IPS DF 4.7 (cell line): ENCODE results near the gene TOMM20.

Experiments
- DNase-seq: peaks from one replicate; pipeline ENCODE4 v3.0.0-alpha.2; 2013; ENCODE audit warnings: low spot score; ENCODE audit errors: extremely low read depth

Gene TOMM20

DNA sequence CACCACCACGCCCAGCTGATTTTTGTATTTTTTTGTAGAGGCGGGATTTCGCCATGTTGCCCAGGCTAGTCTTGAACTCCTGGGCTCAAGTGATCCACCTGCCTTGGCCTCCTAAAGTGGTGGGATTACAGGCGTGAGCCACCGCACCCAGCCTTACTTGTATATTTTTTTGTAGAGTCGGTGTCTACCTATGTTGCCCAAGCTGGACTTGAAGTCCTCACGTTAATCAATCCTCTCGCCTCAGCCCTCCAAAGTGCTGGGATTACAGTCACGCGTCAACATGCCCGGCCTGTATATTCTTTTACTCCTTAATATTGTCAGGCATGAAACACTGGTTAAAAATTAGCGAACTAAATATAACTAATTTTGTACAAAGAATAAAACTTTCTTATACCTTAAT lies 5.5 kb upstream of the TOMM20 start:
- no peak for DNase-seq

GRCh38 chr1:235133086-235133485 lies 4.4 kb upstream of the TOMM20 start:
- no peak for DNase-seq

- DNase-seq = no peak
Observed at GRCh38 chr1:235131961-235132360, 3.3 kb upstream of the TOMM20 start.

DNA sequence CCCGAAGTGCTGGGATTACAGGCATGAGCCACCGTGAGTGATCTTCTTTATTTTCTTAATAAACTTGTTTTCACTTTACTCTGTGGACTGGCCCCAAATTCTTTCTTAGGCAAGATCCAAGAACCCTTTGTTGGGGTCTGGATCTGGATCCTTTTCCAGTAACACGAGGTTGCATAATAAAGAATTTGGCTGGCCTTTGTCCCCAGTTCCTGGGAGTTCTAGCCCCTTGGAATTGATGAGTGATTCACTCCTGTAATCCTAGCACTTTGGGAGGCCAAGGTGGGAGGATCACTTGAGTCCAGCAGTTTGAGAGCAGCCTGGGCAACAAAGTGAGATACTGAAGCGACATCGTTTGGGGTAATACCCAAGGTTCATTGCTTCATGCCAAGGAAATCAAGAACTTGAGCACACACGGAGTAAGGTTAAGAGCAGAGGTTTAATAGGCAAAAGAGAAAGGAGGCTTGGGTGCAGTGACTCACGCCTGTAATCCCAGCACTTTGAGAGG lies 2.2 kb upstream of the TOMM20 start:
- DNase-seq = no peak

DNA sequence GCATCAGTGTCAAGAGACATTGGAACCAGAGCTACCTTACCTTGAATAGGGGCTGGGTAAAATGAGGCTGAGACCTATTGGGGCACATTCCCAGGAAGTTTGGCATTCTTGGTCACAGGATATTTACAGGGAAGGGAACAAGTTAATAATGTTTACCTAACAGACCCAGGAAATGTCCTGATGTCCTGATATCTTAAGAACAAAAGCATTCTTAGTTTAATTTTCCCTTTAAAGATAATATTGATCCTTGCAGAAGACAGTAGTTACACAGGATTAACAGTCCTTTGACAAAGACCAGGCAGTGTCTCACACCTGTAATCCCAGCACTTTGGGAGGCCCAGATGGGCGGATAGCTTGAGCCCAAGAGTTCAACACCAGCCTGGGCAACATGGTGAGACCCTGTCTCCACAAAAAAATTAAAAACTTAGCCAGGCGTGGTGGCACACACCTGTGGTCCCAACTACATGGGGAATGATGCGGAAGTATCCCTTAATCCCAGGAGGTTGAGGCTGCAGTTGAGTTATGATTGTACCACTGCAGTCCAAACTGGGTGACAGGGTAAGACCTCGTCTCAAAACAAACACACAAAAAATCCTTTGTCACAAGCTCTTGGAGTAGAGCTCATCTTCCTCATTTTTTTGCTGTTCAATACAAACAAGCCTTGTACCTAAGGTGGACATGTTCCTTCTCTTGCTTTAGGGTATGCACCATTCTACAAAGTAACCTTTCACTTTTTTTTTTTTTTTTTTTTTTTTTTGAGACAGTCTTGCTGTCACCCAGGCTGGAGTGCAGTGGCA lies 1.3 kb upstream of the TOMM20 start:
- DNase-seq = no peak

GRCh38 chr1:235127732-235128455 lies 743 bp downstream of the TOMM20 start:
- no peak for DNase-seq

DNA sequence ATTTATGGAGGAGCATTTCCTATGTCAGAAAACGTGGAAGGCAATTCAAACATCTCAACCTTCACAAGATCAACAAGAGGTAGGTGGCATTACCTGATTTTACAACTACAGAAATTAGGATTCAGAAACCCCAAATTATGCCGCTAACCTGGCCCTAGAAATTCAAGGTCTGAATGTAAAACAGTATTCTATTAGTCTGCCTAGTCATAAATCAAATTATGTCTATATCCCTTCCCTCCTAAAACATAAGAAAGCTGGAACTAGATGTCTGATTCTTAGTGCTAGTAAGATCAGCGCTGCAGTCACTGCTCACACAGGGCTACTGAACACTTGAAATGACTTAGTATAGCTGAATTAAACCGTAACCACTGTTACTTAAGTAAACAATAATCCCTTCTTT lies 1.4 kb downstream of the TOMM20 start:
- no peak for DNase-seq

DNA sequence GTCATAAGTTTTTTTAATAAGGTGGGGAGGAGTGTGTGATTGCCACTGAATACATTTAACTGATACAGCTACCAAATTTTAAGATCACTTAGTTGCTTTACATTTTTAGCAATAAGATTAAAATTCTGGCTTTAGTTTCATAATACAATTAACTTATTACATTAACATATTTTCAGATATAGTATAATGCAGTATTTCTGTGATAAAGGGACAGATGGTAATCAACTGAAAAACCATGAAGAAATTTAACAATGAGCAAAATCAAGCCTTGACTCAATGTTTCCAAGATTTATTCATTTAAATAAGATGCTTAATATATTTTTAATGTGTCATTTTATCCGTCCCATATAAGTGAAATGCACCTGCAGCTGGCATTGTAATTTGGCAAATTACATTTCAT lies 4.0 kb downstream of the TOMM20 start:
- DNase-seq = no peak

GRCh38 chr1:235124111-235124510 lies 4.5 kb downstream of the TOMM20 start:
- DNase-seq = no peak

DNA sequence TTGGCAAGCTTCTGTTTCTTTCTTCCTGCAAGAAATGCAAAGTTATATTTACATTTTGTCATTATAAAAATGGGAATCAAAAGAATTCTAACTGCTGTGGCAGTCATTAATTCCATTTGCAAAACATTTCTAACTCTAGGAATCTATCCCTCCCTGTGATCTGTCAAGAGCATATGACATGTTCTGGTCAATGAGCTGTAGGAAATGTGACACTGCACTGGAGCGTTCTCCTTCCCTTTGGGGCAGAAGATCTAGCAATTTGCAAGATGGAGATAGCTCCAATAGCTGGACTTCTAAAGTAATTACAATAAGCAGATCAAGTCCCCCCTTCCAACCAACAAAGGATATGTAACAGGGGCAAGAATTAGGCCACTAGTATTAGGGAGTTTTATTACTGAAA lies 6.3 kb downstream of the TOMM20 start:
- DNase-seq = no peak

- no peak for DNase-seq
Observed at GRCh38 chr1:235113183-235113917, 15.3 kb downstream of the TOMM20 start.

DNA sequence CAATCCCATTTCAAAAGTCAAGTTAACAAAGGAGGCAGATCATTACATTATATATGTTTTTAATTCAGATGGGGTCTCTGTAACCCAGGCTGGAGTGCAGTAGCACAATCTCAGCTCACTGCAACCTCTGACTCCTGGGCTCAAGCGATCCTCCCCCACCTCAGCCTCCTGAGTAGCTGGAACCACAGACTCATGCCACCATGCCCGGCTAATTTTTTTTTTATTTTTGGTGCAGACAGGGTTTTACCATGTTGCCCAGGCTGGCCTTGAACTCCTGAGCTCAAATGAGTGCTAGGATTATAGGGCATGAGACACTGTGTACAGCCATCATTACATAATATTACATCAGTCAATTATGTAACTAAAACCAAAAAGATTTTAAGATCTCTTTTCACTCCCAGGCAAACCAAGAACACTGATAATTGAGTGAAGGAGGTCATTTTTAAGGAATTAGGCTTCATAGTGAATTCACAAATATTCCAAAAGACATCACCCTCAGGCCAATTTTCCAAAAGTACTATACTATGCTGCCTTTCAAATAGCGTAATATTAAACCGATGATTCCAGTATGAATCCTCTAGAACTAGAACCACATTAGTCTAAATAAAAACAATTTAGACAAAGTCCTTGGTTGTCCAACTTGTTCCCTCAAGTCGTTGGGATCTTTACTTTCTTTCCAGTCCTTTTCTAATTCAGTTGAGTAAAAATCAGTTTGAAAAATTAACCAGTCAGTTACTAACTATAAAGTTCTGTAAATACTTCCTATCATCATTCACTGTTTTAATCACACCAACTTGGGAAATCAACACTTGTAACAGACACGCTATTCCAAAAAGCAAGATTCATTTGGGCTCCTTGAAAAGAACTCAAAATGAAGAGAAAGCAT lies 16.1 kb downstream of the TOMM20 start:
- no peak for DNase-seq

DNA sequence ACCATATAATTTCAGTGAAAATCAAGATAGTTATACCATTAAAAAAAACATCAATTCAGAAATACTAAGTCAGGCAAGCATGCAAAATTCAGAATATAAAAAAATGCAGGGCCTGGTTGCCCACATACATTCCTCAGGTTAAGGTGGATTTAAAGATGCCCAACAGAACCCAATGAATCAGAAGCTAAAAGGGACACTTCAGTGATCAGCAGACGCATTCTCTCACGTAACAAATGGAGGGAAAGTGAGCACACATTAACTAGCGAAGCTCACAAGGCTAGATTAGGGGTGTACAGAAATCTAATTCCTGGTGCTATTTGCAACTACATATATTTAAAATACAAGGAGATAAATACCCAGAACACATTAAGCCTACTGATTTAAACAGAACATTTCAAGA lies 17.5 kb downstream of the TOMM20 start:
- DNase-seq = no peak

- DNase-seq = no peak
Observed at GRCh38 chr1:235108876-235109275, 19.8 kb downstream of the TOMM20 start.

DNA sequence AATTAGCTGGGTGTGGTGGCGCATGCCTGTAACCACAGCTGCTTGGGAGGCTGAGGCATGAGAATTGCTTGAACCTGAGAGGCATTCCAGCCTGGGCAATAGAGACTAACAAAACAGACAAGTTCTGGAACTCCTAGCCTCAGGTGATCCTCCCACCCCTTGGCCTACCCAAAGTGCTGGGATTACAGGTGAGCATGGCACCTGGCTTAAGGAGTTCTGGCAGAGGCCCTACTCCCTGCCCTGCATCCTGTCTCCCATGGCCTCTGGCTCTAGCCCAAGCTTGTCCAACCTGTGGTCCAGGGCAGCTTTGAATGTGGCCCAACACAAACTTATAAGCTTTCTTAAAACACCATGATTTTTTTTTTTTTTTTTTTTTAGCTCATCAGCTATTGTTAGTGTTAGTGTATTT lies 20.4 kb downstream of the TOMM20 start:
- DNase-seq = no peak

- DNase-seq = no peak
Observed at GRCh38 chr1:235107368-235108184, 21.1 kb downstream of the TOMM20 start.

- DNase-seq = no peak
Observed at GRCh38 chr1:235106457-235106856, 22.2 kb downstream of the TOMM20 start.

DNA sequence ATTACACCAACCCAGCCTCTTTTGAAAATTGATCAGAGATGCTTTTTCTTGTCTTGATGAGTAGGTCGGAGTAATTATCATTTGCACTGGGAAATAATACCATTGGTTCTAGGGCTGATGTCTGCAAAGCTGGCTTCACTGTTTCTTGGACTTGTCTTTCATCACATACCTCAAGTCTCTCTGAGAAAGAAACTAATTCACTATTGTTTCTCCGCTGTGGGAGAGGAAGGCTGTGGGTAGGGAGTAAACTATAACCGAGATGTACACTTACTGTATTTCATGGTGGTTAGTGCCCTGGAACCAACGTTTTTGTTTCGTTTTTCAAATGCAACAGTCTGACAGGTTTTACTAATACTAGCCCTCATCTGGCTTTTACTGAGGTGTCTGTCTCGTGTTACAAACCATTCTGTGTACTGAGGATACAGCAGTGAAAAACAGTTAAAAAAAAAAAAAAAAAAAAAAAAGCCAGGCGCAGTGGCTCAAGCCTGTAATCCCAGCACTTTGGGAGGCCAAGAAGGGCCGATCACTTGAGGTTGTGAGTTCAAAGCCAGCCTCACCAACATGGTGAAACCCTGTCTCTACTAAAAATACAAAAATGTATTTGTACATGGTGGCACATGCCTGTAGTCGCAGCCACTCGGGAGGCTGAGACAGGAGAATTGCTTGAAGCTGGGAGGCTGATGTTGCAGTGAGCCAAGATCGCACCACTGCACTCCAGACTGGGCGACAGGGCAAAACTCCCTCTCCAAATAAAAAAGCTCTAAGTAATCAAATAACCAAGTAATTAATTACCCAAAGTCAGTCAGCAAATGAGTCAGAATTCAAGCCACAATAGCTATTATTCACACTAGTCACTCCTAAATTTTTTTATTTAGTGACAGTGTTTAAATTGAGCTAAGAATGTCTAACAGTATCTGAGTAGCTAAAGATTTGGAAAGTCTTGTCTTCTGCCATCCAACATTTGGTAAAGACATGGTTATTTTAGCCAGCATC lies 23.3 kb downstream of the TOMM20 start:
- no peak for DNase-seq

- DNase-seq = no peak
Observed at GRCh38 chr1:235102993-235103411, 25.6 kb downstream of the TOMM20 start.
